ENCODE data around the gene PRR19. TPM values are rescaled to one million over a fixed set of nuclear protein-coding genes. Genes with fewer than 3 reads are reported as not detected.

Gene PRR19
- total and polyA plus RNA-seq, 5 donors: 0.20 to 0.32 (median 0.28) TPM; not detected in 1

- ATAC-seq (no peak), DNase-seq (peak in 1 of 3 donors; percentile 65)
- no peak overlapping the region for H3K4me3 ChIP-seq (ENCODE audit: low read length)
- no peaks in the 10 kb centered on the region for H3K4me1 ChIP-seq (ENCODE audit: control insufficient read depth, insufficient read depth, low read length)
- no peaks in the 10 kb centered on the region for H3K9me3 ChIP-seq (ENCODE audit: control insufficient read depth, low read length)
- no peak overlapping the region for H3K27ac ChIP-seq (ENCODE audit: low read length)
- 94% methylated on average over 27 of the region's 27 CpGs for WGBS
- H3K27me3 ChIP-seq (ENCODE audit: control insufficient read depth, insufficient read depth): no peaks in the 10 kb centered on the region
- intact Hi-C loops (cut with DNase I): no loop called here
Observed at GRCh38 chr19:42292042-42292960, 9.6 kb upstream of the PRR19 start.

- WGBS: 89% methylated on average over 14 of the region's 14 CpGs
- Histone ChIP-seq H3K27me3 (ENCODE audit: control insufficient read depth, insufficient read depth) (no peaks in the 10 kb centered on the region), H3K4me3 (ENCODE audit: low read length) (no peak overlapping the region), H3K4me1 (ENCODE audit: control insufficient read depth, insufficient read depth, low read length) (no peaks in the 10 kb centered on the region), H3K9me3 (ENCODE audit: control insufficient read depth, low read length) (no peaks in the 10 kb centered on the region), H3K27ac (ENCODE audit: low read length) (no peak overlapping the region)
- DNase-seq: peak in 1 of 3 donors; percentile 67
- ATAC-seq: no peak
- intact Hi-C loops (cut with DNase I): no loop called here
Observed at GRCh38 chr19:42292963-42293362, 9.0 kb upstream of the PRR19 start.

GRCh38 chr19:42293540-42293939 lies 8.4 kb upstream of the PRR19 start:
- 82% methylated on average over 17 of the region's 17 CpGs for WGBS
- ATAC-seq (no peak), DNase-seq (peak in 1 of 3 donors; percentile 65)
- intact Hi-C loops (cut with DNase I): no loop called here
- no peaks in the 10 kb centered on the region for H3K4me1 ChIP-seq (ENCODE audit: control insufficient read depth, insufficient read depth, low read length)
- H3K27ac ChIP-seq (ENCODE audit: low read length): no peak overlapping the region
- no peaks in the 10 kb centered on the region for H3K27me3 ChIP-seq (ENCODE audit: control insufficient read depth, insufficient read depth)
- no peaks in the 10 kb centered on the region for H3K9me3 ChIP-seq (ENCODE audit: control insufficient read depth, low read length)
- no peak overlapping the region for H3K4me3 ChIP-seq (ENCODE audit: low read length)

GRCh38 chr19:42293948-42294347 lies 8.0 kb upstream of the PRR19 start:
- Histone ChIP-seq H3K27ac (ENCODE audit: low read length) (no peak overlapping the region), H3K27me3 (ENCODE audit: control insufficient read depth, insufficient read depth) (no peaks in the 10 kb centered on the region), H3K4me3 (ENCODE audit: low read length) (no peak overlapping the region), H3K9me3 (ENCODE audit: control insufficient read depth, low read length) (no peaks in the 10 kb centered on the region), H3K4me1 (ENCODE audit: control insufficient read depth, insufficient read depth, low read length) (no peaks in the 10 kb centered on the region)
- intact Hi-C loops (cut with DNase I): no loop called here
- 91% methylated on average over 15 of the region's 15 CpGs for WGBS
- ATAC-seq (no peak), DNase-seq (peak in 1 of 3 donors; percentile 58)

- no peaks in the 10 kb centered on the region for H3K9me3 ChIP-seq (ENCODE audit: control insufficient read depth, low read length)
- 76% methylated on average over 24 of the region's 24 CpGs for WGBS
- H3K27ac ChIP-seq (ENCODE audit: low read length): no peak overlapping the region
- no peak overlapping the region for H3K4me3 ChIP-seq (ENCODE audit: low read length)
- intact Hi-C loops (cut with DNase I): loop anchor here in 1 of 4 donors (5.0 kb wide), 1 partner anchor 47 kb away; no protein-coding TSS in a partner anchor
- no peak for ATAC-seq
- no peaks in the 10 kb centered on the region for H3K4me1 ChIP-seq (ENCODE audit: control insufficient read depth, insufficient read depth, low read length)
- DNase-seq: peak in 2 of 3 donors; percentile 41 to 60
- H3K27me3 ChIP-seq (ENCODE audit: control insufficient read depth, insufficient read depth): no peaks in the 10 kb centered on the region
Observed at GRCh38 chr19:42294471-42295137, 7.3 kb upstream of the PRR19 start.

- ATAC-seq (no peak), DNase-seq (peak in 2 of 3 donors; percentile 11 to 30)
- H3K27ac ChIP-seq (ENCODE audit: low read length): no peak overlapping the region
- H3K9me3 ChIP-seq (ENCODE audit: control insufficient read depth, low read length): no peaks in the 10 kb centered on the region
- H3K4me3 ChIP-seq (ENCODE audit: low read length): no peak overlapping the region
- H3K4me1 ChIP-seq (ENCODE audit: control insufficient read depth, insufficient read depth, low read length): no peaks in the 10 kb centered on the region
- 67% methylated on average over 5 of the region's 5 CpGs for WGBS
- H3K27me3 ChIP-seq (ENCODE audit: control insufficient read depth, insufficient read depth): no peaks in the 10 kb centered on the region
- intact Hi-C loops (cut with DNase I): loop anchor here in 1 of 4 donors (5.0 kb wide), 1 partner anchor 48 kb away; no protein-coding TSS in a partner anchor
Observed at GRCh38 chr19:42295342-42295741, 6.6 kb upstream of the PRR19 start.

GRCh38 chr19:42295831-42296525 lies 6.0 kb upstream of the PRR19 start:
- 79% methylated on average over 6 of the region's 6 CpGs for WGBS
- DNase-seq (peak; percentile 74 to 94 (median 94)), ATAC-seq (peak; percentile 71 to 73)
- H3K4me1 ChIP-seq (ENCODE audit: control insufficient read depth, insufficient read depth, low read length): no peaks in the 10 kb centered on the region
- no peak overlapping the region for H3K4me3 ChIP-seq (ENCODE audit: low read length)
- no peaks in the 10 kb centered on the region for H3K9me3 ChIP-seq (ENCODE audit: control insufficient read depth, low read length)
- intact Hi-C loops (cut with DNase I): loop anchor here in 1 of 4 donors (5.0 kb wide), 1 partner anchor 49 kb away; no protein-coding TSS in a partner anchor
- H3K27ac ChIP-seq (ENCODE audit: low read length): no peak overlapping the region
- no peaks in the 10 kb centered on the region for H3K27me3 ChIP-seq (ENCODE audit: control insufficient read depth, insufficient read depth)

- Histone ChIP-seq H3K4me3 (ENCODE audit: low read length) (no peak overlapping the region), H3K27me3 (ENCODE audit: control insufficient read depth, insufficient read depth) (no peaks in the 10 kb centered on the region), H3K4me1 (ENCODE audit: control insufficient read depth, insufficient read depth, low read length) (no peaks in the 10 kb centered on the region), H3K27ac (ENCODE audit: low read length) (no peak overlapping the region), H3K9me3 (ENCODE audit: control insufficient read depth, low read length) (no peaks in the 10 kb centered on the region)
- DNase-seq: peak in 1 of 3 donors; percentile 46
- WGBS: 90% methylated on average over 15 of the region's 15 CpGs
- ATAC-seq: no peak
- intact Hi-C loops (cut with DNase I): loop anchor here in 1 of 4 donors (5.0 kb wide), 1 partner anchor 50 kb away; no protein-coding TSS in a partner anchor
Observed at GRCh38 chr19:42297039-42297438, 4.9 kb upstream of the PRR19 start.

- H3K9me3 ChIP-seq (ENCODE audit: control insufficient read depth, low read length): no peaks in the 10 kb centered on the region
- H3K4me1 ChIP-seq (ENCODE audit: control insufficient read depth, insufficient read depth, low read length): no peaks in the 10 kb centered on the region
- DNase-seq (no peak), ATAC-seq (no peak)
- H3K27me3 ChIP-seq (ENCODE audit: control insufficient read depth, insufficient read depth): no peaks in the 10 kb centered on the region
- no peak overlapping the region for H3K27ac ChIP-seq (ENCODE audit: low read length)
- H3K4me3 ChIP-seq (ENCODE audit: low read length): no peak overlapping the region
- intact Hi-C loops (cut with DNase I): no loop called here
- 71% methylated on average over 11 of the region's 11 CpGs for WGBS
Observed at GRCh38 chr19:42303101-42303464, 1.2 kb downstream of the PRR19 start.

- Histone ChIP-seq H3K4me1 (ENCODE audit: control insufficient read depth, insufficient read depth, low read length) (no peaks in the 10 kb centered on the region), H3K9me3 (ENCODE audit: control insufficient read depth, low read length) (no peaks in the 10 kb centered on the region), H3K27me3 (ENCODE audit: control insufficient read depth, insufficient read depth) (no peaks in the 10 kb centered on the region), H3K4me3 (ENCODE audit: low read length) (no peak overlapping the region), H3K27ac (ENCODE audit: low read length) (no peak overlapping the region)
- ATAC-seq: no peak
- WGBS: 90% methylated on average over 8 of the region's 8 CpGs
- peak in 1 of 3 donors; percentile 13 for DNase-seq
- intact Hi-C loops (cut with DNase I): no loop called here
Observed at GRCh38 chr19:42303876-42304275, 1.9 kb downstream of the PRR19 start.
